ENCODE data around the gene TMEM164.

The TMEM164 gene

GRCh38 chrX:110210417-110211139, 207.7 kb downstream of the TMEM164 start:
- no peak for DNase-seq (ENCODE audit: low read depth, low spot score)

- DNase-seq (ENCODE audit: low read depth, low spot score): no peak
Measured at GRCh38 chrX:110211340-110211739, 208.4 kb downstream of the TMEM164 start.

- DNase-seq (ENCODE audit: low read depth, low spot score): no peak
Measured at GRCh38 chrX:110212299-110212698, 209.4 kb downstream of the TMEM164 start.

- DNase-seq (ENCODE audit: low read depth, low spot score): no peak
Measured at GRCh38 chrX:110213183-110213582, 210.3 kb downstream of the TMEM164 start.

GRCh38 chrX:110214684-110215083, 211.8 kb downstream of the TMEM164 start:
- DNase-seq (ENCODE audit: low read depth, low spot score): no peak

- no peak for DNase-seq (ENCODE audit: low read depth, low spot score)
Measured at GRCh38 chrX:110215411-110215810, 212.5 kb downstream of the TMEM164 start.

- no peak for DNase-seq (ENCODE audit: low read depth, low spot score)
Measured at GRCh38 chrX:110216027-110216426, 213.1 kb downstream of the TMEM164 start.

GRCh38 chrX:110218591-110218990, 215.7 kb downstream of the TMEM164 start:
- DNase-seq (ENCODE audit: low read depth, low spot score): no peak

GRCh38 chrX:110219920-110220319, 217.0 kb downstream of the TMEM164 start:
- DNase-seq (ENCODE audit: low read depth, low spot score): no peak

- no peak for DNase-seq (ENCODE audit: low read depth, low spot score)
Measured at GRCh38 chrX:110222497-110223257, 219.8 kb downstream of the TMEM164 start.

- DNase-seq (ENCODE audit: low read depth, low spot score): no peak
Measured at GRCh38 chrX:110224926-110225617, 222.2 kb downstream of the TMEM164 start.

GRCh38 chrX:110226931-110227330, 224.0 kb downstream of the TMEM164 start:
- no peak for DNase-seq (ENCODE audit: low read depth, low spot score)
